GM12878 (cell line): Measurements from ENCODE around the gene ZNF75A. TPM values are rescaled to one million over a fixed set of nuclear protein-coding genes. Genes with fewer than 3 reads are reported as not detected.
A peak's percentile ranks its signal among the peaks of the same experiment; 100 is the strongest.

Source experiments
- BCL3 ChIP-seq: IDR thresholded peaks from 2 replicates; pipeline ENCODE4 v1.6.1; 2011; ENCODE audit warnings: borderline replicate concordance, low read depth, mild to moderate bottlenecking, moderate library complexity, low read length; ENCODE audit not compliant: insufficient read depth, poor library complexity, severe bottlenecking
- CEBPB ChIP-seq, 2 experiments: fragments of 150-350 bp in 1 of 2; IDR thresholded peaks; 2 replicates each; pipeline ENCODE4 v1.6.1; 2012 to 2014; ENCODE audit warnings: low read depth in 2 of 2, low read length in 2 of 2, borderline replicate concordance in 1 of 2, inconsistent platforms in 1 of 2
- CEBPZ ChIP-seq: fragments of 150-350 bp; IDR thresholded peaks from 2 replicates; pipeline ENCODE4 v1.6.1; 2016; ENCODE audit warnings: low read depth, low read length
- CREB1 ChIP-seq: IDR thresholded peaks from 2 replicates; pipeline ENCODE4 v1.6.1; 2012; ENCODE audit warnings: low read depth, mild to moderate bottlenecking, inconsistent platforms
- DPF2 ChIP-seq: fragments of 450-650 bp; IDR thresholded peaks from 2 replicates; pipeline ENCODE4 v1.6.1; 2017; ENCODE audit warnings: mild to moderate bottlenecking
- E2F4 ChIP-seq: IDR thresholded peaks from 2 replicates; pipeline ENCODE4 v1.6.1; 2012; ENCODE audit warnings: low read depth, low read length, improper control_type of control experiment
- NFYB ChIP-seq: IDR thresholded peaks from 2 replicates; pipeline ENCODE4 v1.6.1; 2011; ENCODE audit warnings: low read depth, mild to moderate bottlenecking, low read length, improper control_type of control experiment, moderate library complexity; ENCODE audit not compliant: insufficient read depth
- NKRF ChIP-seq: fragments of 450-650 bp; conservative IDR thresholded peaks from 2 replicates; pipeline ENCODE4 v1.6.1; 2017; ENCODE audit warnings: mild to moderate bottlenecking, moderate library complexity
- NRF1 ChIP-seq: conservative IDR thresholded peaks from 2 replicates; pipeline ENCODE4 v1.6.1; 2011; ENCODE audit warnings: mild to moderate bottlenecking, low read depth, low read length, improper control_type of control experiment
- PBX3 ChIP-seq: IDR thresholded peaks from 2 replicates; pipeline ENCODE4 v1.6.1; 2011; ENCODE audit warnings: mild to moderate bottlenecking, low read depth, low read length, moderate library complexity; ENCODE audit not compliant: insufficient replicate concordance
- RCOR1 ChIP-seq: conservative IDR thresholded peaks from 2 replicates; pipeline ENCODE4 v1.6.1; 2012; ENCODE audit warnings: low read depth, low read length, improper control_type of control experiment
- RELB ChIP-seq: fragments of 450-650 bp; IDR thresholded peaks from 2 replicates; pipeline ENCODE4 v1.6.1; 2017; ENCODE audit warnings: low read depth, mild to moderate bottlenecking, moderate library complexity
- WRNIP1 ChIP-seq: IDR thresholded peaks from 2 replicates; pipeline ENCODE4 v1.6.1; 2011; ENCODE audit warnings: low read depth, low read length, improper control_type of control experiment, borderline replicate concordance
- ZNF24 ChIP-seq: fragments of 450-650 bp; IDR thresholded peaks from 2 replicates; pipeline ENCODE4 v1.6.1; 2017; ENCODE audit warnings: antibody characterized with exemption, mild to moderate bottlenecking
- ZNF274 ChIP-seq: IDR thresholded peaks from one replicate; pipeline ENCODE4 v1.8.0; 2011; ENCODE audit not compliant: insufficient read length, insufficient read depth
- ZNF384 ChIP-seq: IDR thresholded peaks from 2 replicates; pipeline ENCODE4 v1.6.1; 2012; ENCODE audit warnings: low read depth, mild to moderate bottlenecking, low read length, improper control_type of control experiment, borderline replicate concordance
- polyA plus RNA-seq, 11 experiments: library from polyadenylated mRNA; depleted of rRNA in 4 of 11; unstranded in 6 of 11; stranded (reverse) in 5 of 11; fragments of >200 nt; fragmentation: Nextera tagmentation in 4 of 11; fragmentation: Illumina TruSeq in 1 of 11; extraction: Ambion mirVana in 4 of 11; extraction: Trizol in 1 of 11; gene quantifications; 1 replicate in 1 of 11; 2 replicates in 10 of 11; pipeline versions ENCODE4 v1.2.1 to v1.2.3, GENCODE V29; 2011 to 2016; ENCODE audit warnings: inconsistent platforms in 2 of 11, missing spikeins in 2 of 11, low read depth in 1 of 11
- total RNA-seq, 4 experiments: library from RNA; depleted of rRNA in 3 of 4; stranded (reverse); fragments of >200 nt in 3 of 4; fragmentation: Illumina TruSeq in 1 of 4; extraction: Trizol in 1 of 4; gene quantifications; 2 replicates each; pipeline versions ENCODE4 v1.2.1 to v1.2.3, GENCODE V29; 2013 to 2021

The ZNF75A gene
- total and polyA plus RNA-seq, 10 of the 15 experiments (the other 5 are each of a cell fraction or from before 2014, with no cell fraction given) = 7.4 to 21.2 (median 16.1) TPM

GRCh38 chr16:3282730-3283542 is 22.4 kb upstream of the ZNF75A start, which contains the start of gene ZNF263 (continued):
- TF ChIP-seq BCL3 = no peak
- TF ChIP-seq DPF2 = no peak; the same call in none of the 2 replicates
- no peak for TF ChIP-seq RCOR1
- peak; percentile 99 for TF ChIP-seq CREB1
- no peak for TF ChIP-seq ZNF384
- TF ChIP-seq WRNIP1 = 0 out of 2 replicates have a peak, but pooled peaks have one; percentile 49
- peak; percentile 59 for TF ChIP-seq NRF1
- TF ChIP-seq ZNF24 = no peak
- TF ChIP-seq CEBPZ = 0 out of 2 replicates have a peak, but pooled peaks have one; percentile 22
- TF ChIP-seq RELB = peak; percentile 86
- TF ChIP-seq CEBPB (IDR thresholded peaks at IDR 0.05; ENCODE audit: borderline replicate concordance in 1 of 2, low read depth in 2 of 2, low read length in 2 of 2) = 0 out of 4 replicates have a peak, but pooled peaks of 1 of the 2 experiments have one; percentile 18
- peak; percentile 50 for TF ChIP-seq NKRF
- TF ChIP-seq NFYB = peak; percentile 98
- no peak for TF ChIP-seq ZNF274
- 0 out of 2 replicates have a peak, but pooled peaks have one; percentile 4 for TF ChIP-seq E2F4
- TF ChIP-seq PBX3 = peak; percentile 36
